ENCODE results near the gene TNN.

Gene TNN

DNA sequence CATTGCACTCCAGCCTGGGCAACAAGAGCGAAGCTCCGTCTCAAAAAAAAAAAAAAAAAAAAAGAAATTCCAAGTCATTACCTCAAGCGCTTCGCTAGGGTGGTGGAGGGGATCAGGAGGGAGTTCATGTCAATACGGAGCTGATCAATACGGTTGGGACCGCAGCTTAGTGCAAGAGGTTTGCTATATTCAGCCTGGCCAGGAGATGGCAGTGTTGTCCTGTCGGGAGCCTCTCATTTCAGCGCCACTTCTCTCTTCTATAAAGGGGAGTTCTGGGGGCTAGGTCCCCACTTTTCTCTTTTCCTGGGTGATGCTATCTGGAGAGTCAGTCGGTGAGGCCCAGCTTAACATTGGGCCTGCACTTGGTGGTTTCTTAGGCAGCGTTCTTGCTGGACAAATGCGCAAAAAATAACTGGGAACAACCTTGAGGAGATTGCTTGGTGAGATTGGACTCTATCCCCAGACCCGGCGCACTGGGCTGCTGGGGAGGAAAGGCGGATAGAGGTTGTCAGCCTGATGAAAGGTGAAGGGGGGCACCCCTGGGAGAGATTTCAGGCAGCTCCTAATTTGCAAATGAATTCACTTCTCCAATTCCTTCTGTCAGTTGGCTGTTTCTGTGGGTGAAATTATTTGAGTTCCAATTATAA is 84.5 kb downstream of the TNN start:
- Histone ChIP-seq H3K9me3 (ENCODE audit: control insufficient read depth in 5 of 5, low read length in 5 of 5) (no peaks in the 10 kb centered on the region), H3K9ac (ENCODE audit: low read length in 5 of 5) (peak overlapping the region in 1 of 5 donors; percentile 17), H3K4me1 (ENCODE audit: control insufficient read depth in 5 of 5, insufficient read depth in 5 of 5, low read length in 5 of 5) (peaks cover 0 to 23% (median 4%) of the 10 kb centered on the region in 5 donors), H3K27ac (ENCODE audit: low read depth, low read length) (no peak overlapping the region), H3K4me3 (ENCODE audit: low read depth in 1 of 5, low read length in 5 of 5) (no peak overlapping the region), H3K36me3 (ENCODE audit: control insufficient read depth in 5 of 5, insufficient read depth in 5 of 5, low read length in 5 of 5) (no peaks in the 10 kb centered on the region), H3K27me3 (ENCODE audit: control insufficient read depth in 5 of 5, insufficient read depth in 4 of 5, low read length in 5 of 5) (peaks cover 0 to 3% (median 0%) of the 10 kb centered on the region in 5 donors)

DNA sequence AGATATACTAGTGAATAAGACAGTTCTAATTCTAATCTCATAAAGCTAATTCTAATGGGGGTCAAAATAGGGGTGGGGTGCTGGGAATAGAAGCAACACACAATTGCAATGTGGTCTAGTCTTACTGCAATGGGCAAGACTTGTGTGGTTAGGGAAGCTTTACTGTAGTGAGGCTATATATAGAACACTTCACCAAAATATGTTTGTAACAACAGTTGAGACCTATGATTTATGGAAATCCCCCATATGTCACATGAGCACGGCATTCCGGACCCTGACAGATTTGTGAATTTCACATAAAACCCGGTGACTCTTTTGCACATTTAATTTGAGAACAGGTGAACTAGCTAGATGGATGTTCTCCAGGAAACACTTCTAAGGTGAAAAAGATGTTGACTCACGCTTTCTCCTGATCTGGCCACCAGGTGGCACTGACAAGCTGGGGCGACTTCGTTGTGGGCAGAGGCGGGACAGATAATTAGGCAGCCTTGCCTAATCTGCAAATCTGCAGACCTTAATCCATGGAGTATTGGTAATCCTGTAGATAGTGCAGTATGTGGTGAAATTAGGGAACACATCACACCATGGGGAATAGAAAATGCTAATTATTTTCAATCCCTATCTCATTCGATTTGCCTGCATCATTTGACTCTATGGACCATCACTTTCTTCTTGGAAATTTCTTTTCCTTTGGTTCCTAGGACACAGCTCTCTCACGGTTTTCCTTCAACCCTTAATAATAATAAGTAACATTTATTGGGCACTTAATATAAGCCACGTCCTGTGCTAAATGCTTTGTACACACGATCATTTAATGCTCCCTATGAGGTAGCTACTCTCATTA is 87.2 kb downstream of the TNN start:
- Histone ChIP-seq H3K9me3 (ENCODE audit: control insufficient read depth in 5 of 5, low read length in 5 of 5) (no peaks in the 10 kb centered on the region), H3K27ac (ENCODE audit: low read depth, low read length) (no peak overlapping the region), H3K27me3 (ENCODE audit: control insufficient read depth in 5 of 5, insufficient read depth in 4 of 5, low read length in 5 of 5) (peaks cover 0 to 3% (median 0%) of the 10 kb centered on the region in 5 donors), H3K4me1 (ENCODE audit: control insufficient read depth in 5 of 5, insufficient read depth in 5 of 5, low read length in 5 of 5) (peaks cover 0 to 23% (median 4%) of the 10 kb centered on the region in 5 donors), H3K36me3 (ENCODE audit: control insufficient read depth in 5 of 5, insufficient read depth in 5 of 5, low read length in 5 of 5) (peaks cover 8 to 16% (median 14%) of the 10 kb centered on the region in 5 donors), H3K9ac (ENCODE audit: low read length in 5 of 5) (no peak overlapping the region), H3K4me3 (ENCODE audit: low read depth in 1 of 5, low read length in 5 of 5) (no peak overlapping the region)

DNA sequence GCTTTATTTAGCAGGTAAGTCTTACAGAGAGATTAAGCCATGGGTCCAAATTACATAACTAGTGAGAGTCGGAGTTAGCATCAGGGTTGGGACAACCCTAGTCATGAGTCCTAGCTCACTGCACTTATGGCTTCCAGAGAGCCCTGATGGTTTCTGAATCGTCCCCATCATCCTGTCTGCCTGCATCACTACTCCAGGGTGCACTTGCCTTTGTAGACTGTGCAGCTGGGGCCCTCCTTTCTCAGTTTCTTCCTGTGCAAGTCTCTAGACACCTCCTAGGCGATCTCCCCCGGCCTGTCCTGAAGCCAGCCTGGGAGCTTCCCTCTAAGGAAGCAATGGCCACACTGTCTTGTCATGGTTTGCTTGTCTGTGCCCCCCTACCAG is 87.8 kb downstream of the TNN start:
- Histone ChIP-seq H3K4me3 (ENCODE audit: low read depth in 1 of 5, low read length in 5 of 5) (no peak overlapping the region), H3K4me1 (ENCODE audit: control insufficient read depth in 5 of 5, insufficient read depth in 5 of 5, low read length in 5 of 5) (peaks cover 0 to 23% (median 4%) of the 10 kb centered on the region in 5 donors), H3K9ac (ENCODE audit: low read length in 5 of 5) (no peak overlapping the region), H3K27ac (ENCODE audit: low read depth, low read length) (no peak overlapping the region), H3K36me3 (ENCODE audit: control insufficient read depth in 5 of 5, insufficient read depth in 5 of 5, low read length in 5 of 5) (peaks cover 13 to 22% (median 20%) of the 10 kb centered on the region in 5 donors), H3K27me3 (ENCODE audit: control insufficient read depth in 5 of 5, insufficient read depth in 4 of 5, low read length in 5 of 5) (peaks cover 0 to 3% (median 0%) of the 10 kb centered on the region in 5 donors), H3K9me3 (ENCODE audit: control insufficient read depth in 5 of 5, low read length in 5 of 5) (no peaks in the 10 kb centered on the region)

DNA sequence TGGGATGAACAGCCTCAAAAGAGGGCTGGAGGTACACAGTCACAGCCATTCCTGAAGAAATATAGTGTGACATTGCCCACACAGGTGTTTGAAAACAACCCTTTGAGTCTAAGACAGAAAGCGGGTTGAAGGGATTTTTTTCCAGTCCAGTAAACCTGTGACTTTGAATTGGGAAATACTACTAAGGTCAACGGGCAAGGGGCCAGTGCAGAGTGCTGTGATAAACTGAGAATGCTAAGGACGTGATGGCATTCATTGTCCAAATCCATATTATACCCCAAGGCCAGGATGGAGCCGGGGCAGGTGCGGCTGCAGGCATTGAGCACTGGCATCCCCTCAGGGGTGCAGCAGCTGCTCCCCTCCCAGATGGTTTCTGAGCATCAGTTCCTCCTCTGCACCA is 88.3 kb downstream of the TNN start:
- Histone ChIP-seq H3K4me1 (ENCODE audit: control insufficient read depth in 5 of 5, insufficient read depth in 5 of 5, low read length in 5 of 5) (peaks cover 0 to 23% (median 4%) of the 10 kb centered on the region in 5 donors), H3K4me3 (ENCODE audit: low read depth in 1 of 5, low read length in 5 of 5) (no peak overlapping the region), H3K36me3 (ENCODE audit: control insufficient read depth in 5 of 5, insufficient read depth in 5 of 5, low read length in 5 of 5) (peaks cover 15 to 26% (median 25%) of the 10 kb centered on the region in 5 donors), H3K27ac (ENCODE audit: low read depth, low read length) (no peak overlapping the region), H3K9ac (ENCODE audit: low read length in 5 of 5) (no peak overlapping the region), H3K9me3 (ENCODE audit: control insufficient read depth in 5 of 5, low read length in 5 of 5) (no peaks in the 10 kb centered on the region), H3K27me3 (ENCODE audit: control insufficient read depth in 5 of 5, insufficient read depth in 4 of 5, low read length in 5 of 5) (peaks cover 0 to 3% (median 0%) of the 10 kb centered on the region in 5 donors)

DNA sequence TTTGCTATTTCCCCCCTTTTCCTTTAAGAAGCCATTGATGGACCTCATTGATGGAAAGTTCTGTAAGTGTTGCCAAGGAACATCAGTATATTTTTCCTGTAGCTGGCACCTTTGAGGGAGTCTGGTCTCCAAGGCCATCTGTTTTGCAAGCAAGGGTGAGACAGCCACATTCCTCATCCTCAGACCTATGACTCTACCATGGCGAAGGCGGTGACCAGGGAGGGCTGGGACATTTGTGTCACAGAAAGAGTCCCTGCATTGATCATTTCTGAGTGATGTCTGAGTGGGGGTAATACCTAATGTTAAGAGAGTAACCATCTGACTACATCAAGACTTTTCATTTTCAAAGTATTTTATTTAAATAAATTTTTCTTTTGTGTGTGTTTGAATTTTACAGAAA is 89.6 kb downstream of the TNN start:
- H3K4me3 ChIP-seq (ENCODE audit: low read depth in 1 of 5, low read length in 5 of 5): no peak overlapping the region
- H3K4me1 ChIP-seq (ENCODE audit: control insufficient read depth in 5 of 5, insufficient read depth in 5 of 5, low read length in 5 of 5): peaks cover 0 to 17% (median 4%) of the 10 kb centered on the region in 5 donors
- H3K36me3 ChIP-seq (ENCODE audit: control insufficient read depth in 5 of 5, insufficient read depth in 5 of 5, low read length in 5 of 5): peaks cover 20 to 37% (median 33%) of the 10 kb centered on the region in 5 donors
- peaks cover 0 to 3% (median 0%) of the 10 kb centered on the region in 5 donors for H3K27me3 ChIP-seq (ENCODE audit: control insufficient read depth in 5 of 5, insufficient read depth in 4 of 5, low read length in 5 of 5)
- no peaks in the 10 kb centered on the region for H3K9me3 ChIP-seq (ENCODE audit: control insufficient read depth in 5 of 5, low read length in 5 of 5)
- no peak overlapping the region for H3K27ac ChIP-seq (ENCODE audit: low read depth, low read length)
- no peak overlapping the region for H3K9ac ChIP-seq (ENCODE audit: low read length in 5 of 5)

DNA sequence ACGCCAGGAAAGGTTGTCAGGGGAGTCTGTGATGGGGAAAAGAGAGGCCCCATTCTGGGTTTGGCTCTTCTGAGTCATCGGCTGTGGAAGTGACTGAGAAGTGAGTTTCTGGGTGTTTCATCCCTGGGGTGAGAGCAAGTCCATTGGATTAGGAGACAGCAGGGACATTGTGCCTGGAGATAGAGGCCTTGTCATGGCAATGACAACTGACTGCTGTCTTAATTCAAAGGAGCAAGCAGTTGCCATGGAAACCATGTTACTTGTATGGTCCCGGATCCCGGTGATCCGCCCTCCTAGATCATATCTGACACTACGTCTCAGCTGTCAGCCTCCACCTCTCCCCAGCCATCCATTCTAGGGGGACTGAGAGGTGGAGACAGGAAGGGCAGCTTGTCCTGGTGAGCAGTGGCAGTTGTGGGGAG is 90.5 kb downstream of the TNN start:
- Histone ChIP-seq H3K27ac (ENCODE audit: low read depth, low read length) (no peak overlapping the region), H3K4me3 (ENCODE audit: low read depth in 1 of 5, low read length in 5 of 5) (no peak overlapping the region), H3K9ac (ENCODE audit: low read length in 5 of 5) (no peak overlapping the region), H3K36me3 (ENCODE audit: control insufficient read depth in 5 of 5, insufficient read depth in 5 of 5, low read length in 5 of 5) (peaks cover 20 to 45% (median 40%) of the 10 kb centered on the region in 5 donors), H3K4me1 (ENCODE audit: control insufficient read depth in 5 of 5, insufficient read depth in 5 of 5, low read length in 5 of 5) (peaks cover 0 to 15% (median 7%) of the 10 kb centered on the region in 5 donors), H3K9me3 (ENCODE audit: control insufficient read depth in 5 of 5, low read length in 5 of 5) (no peaks in the 10 kb centered on the region), H3K27me3 (ENCODE audit: control insufficient read depth in 5 of 5, insufficient read depth in 4 of 5, low read length in 5 of 5) (peaks cover 0 to 3% (median 0%) of the 10 kb centered on the region in 5 donors)

DNA sequence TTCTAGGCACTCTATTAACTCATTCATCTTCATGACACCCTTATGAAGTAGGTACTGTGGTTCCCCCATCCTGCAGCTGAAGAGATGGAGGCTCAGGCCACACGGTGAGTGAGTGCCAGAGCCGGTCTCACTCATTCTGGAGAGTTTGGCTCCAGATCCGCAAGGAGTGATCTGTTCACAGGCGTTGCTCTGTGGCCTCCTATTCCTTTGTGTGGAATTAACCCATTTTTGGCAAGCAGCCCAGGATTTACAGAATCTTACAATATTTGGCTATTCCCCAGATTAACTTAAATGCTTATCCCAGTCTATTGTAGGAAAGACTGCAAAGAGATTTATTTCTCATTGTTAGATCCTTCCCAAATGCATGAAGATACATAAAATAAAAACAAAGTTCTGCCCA is 95.3 kb downstream of the TNN start:
- Histone ChIP-seq H3K27me3 (ENCODE audit: control insufficient read depth in 5 of 5, insufficient read depth in 4 of 5, low read length in 5 of 5) (no peaks in the 10 kb centered on the region), H3K9me3 (ENCODE audit: control insufficient read depth in 5 of 5, low read length in 5 of 5) (no peaks in the 10 kb centered on the region), H3K36me3 (ENCODE audit: control insufficient read depth in 5 of 5, insufficient read depth in 5 of 5, low read length in 5 of 5) (peaks cover 27 to 89% (median 75%) of the 10 kb centered on the region in 5 donors), H3K27ac (ENCODE audit: low read depth, low read length) (no peak overlapping the region), H3K9ac (ENCODE audit: low read length in 5 of 5) (no peak overlapping the region), H3K4me3 (ENCODE audit: low read depth in 1 of 5, low read length in 5 of 5) (no peak overlapping the region), H3K4me1 (ENCODE audit: control insufficient read depth in 5 of 5, insufficient read depth in 5 of 5, low read length in 5 of 5) (peaks cover 0 to 9% (median 0%) of the 10 kb centered on the region in 5 donors)

DNA sequence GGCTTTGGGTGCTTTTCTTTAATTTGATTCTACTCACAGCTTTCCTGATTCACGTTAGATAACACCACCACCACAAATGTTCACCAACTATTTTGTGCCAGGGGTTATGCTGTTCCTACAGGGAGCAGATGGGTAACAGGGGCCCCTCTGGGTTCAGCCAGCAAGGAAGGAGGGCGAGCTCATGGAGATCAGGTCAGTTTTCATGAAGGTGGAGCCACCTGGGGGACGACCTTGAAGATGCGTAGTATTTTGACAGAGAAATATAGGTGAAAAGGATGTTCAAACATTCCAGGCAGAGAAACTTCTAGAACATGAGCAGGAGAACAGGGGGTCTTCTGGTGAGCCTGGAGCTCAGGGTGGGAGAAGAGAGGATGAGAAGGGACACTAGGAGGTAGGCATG is 96.1 kb downstream of the TNN start:
- Histone ChIP-seq H3K4me3 (ENCODE audit: low read depth in 1 of 5, low read length in 5 of 5) (no peak overlapping the region), H3K9me3 (ENCODE audit: control insufficient read depth in 5 of 5, low read length in 5 of 5) (no peaks in the 10 kb centered on the region), H3K27me3 (ENCODE audit: control insufficient read depth in 5 of 5, insufficient read depth in 4 of 5, low read length in 5 of 5) (no peaks in the 10 kb centered on the region), H3K9ac (ENCODE audit: low read length in 5 of 5) (no peak overlapping the region), H3K27ac (ENCODE audit: low read depth, low read length) (peak overlapping the region; percentile 14), H3K4me1 (ENCODE audit: control insufficient read depth in 5 of 5, insufficient read depth in 5 of 5, low read length in 5 of 5) (peaks cover 0 to 9% (median 0%) of the 10 kb centered on the region in 5 donors), H3K36me3 (ENCODE audit: control insufficient read depth in 5 of 5, insufficient read depth in 5 of 5, low read length in 5 of 5) (peaks cover 27 to 87% (median 74%) of the 10 kb centered on the region in 5 donors)

DNA sequence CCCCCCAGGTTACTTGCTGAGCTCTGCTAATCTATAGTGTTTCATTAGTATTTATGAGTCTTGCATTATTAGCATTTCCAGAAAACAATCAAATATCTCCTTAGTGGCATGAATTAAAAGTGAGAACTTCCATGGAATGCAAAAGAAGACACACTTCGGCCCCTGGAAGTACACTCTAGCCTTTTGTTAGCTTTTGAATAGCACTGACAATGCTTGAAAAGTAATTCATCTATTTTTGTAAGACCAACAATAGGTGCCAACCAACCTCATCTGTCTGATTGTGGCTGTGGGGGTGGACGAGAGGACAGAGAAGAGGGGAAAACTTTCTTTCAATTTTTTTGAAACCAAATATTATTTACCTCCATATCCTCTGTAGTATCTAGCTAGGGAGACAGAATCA is 97.1 kb downstream of the TNN start:
- Histone ChIP-seq H3K4me3 (ENCODE audit: low read depth in 1 of 5, low read length in 5 of 5) (no peak overlapping the region), H3K27me3 (ENCODE audit: control insufficient read depth in 5 of 5, insufficient read depth in 4 of 5, low read length in 5 of 5) (no peaks in the 10 kb centered on the region), H3K36me3 (ENCODE audit: control insufficient read depth in 5 of 5, insufficient read depth in 5 of 5, low read length in 5 of 5) (peaks cover 25 to 87% (median 66%) of the 10 kb centered on the region in 5 donors), H3K27ac (ENCODE audit: low read depth, low read length) (no peak overlapping the region), H3K9me3 (ENCODE audit: control insufficient read depth in 5 of 5, low read length in 5 of 5) (no peaks in the 10 kb centered on the region), H3K4me1 (ENCODE audit: control insufficient read depth in 5 of 5, insufficient read depth in 5 of 5, low read length in 5 of 5) (peaks cover 0 to 11% (median 0%) of the 10 kb centered on the region in 5 donors), H3K9ac (ENCODE audit: low read length in 5 of 5) (no peak overlapping the region)

DNA sequence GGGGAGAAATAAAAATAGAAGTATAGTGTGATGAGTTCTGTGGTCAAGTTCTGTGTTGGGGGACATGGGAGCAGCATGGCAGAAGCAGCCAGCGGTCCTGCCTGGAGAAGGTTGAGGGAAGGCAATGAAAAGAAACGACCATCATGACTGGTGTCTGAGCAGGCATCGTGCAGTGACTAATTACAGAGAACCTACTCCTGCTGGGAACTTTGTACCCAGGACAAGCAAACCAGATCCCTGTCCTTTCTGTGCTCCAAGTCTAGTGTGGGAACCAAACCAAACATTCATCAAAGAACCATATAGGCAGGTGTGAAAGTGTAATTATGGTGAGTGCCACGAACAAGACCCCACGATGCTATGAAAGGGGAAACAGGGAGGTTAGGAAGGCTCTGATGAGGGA is 99.1 kb downstream of the TNN start:
- H3K36me3 ChIP-seq (ENCODE audit: control insufficient read depth in 5 of 5, insufficient read depth in 5 of 5, low read length in 5 of 5): peaks cover 14 to 77% (median 51%) of the 10 kb centered on the region in 5 donors
- no peaks in the 10 kb centered on the region for H3K9me3 ChIP-seq (ENCODE audit: control insufficient read depth in 5 of 5, low read length in 5 of 5)
- H3K27ac ChIP-seq (ENCODE audit: low read depth, low read length): no peak overlapping the region
- H3K4me1 ChIP-seq (ENCODE audit: control insufficient read depth in 5 of 5, insufficient read depth in 5 of 5, low read length in 5 of 5): peaks cover 0 to 18% (median 0%) of the 10 kb centered on the region in 5 donors
- no peak overlapping the region for H3K4me3 ChIP-seq (ENCODE audit: low read depth in 1 of 5, low read length in 5 of 5)
- H3K27me3 ChIP-seq (ENCODE audit: control insufficient read depth in 5 of 5, insufficient read depth in 4 of 5, low read length in 5 of 5): no peaks in the 10 kb centered on the region
- no peak overlapping the region for H3K9ac ChIP-seq (ENCODE audit: low read length in 5 of 5)

Data from subcutaneous abdominal adipose tissue (tissue), 5 donors.